NCI-H69 (cell line): Measurements from ENCODE around the gene ARVCF.

Experiments
- DNase-seq: peaks from one replicate; lab custom pipeline; 2025; lab: John Stamatoyannopoulos, UW

Gene ARVCF, protein sequence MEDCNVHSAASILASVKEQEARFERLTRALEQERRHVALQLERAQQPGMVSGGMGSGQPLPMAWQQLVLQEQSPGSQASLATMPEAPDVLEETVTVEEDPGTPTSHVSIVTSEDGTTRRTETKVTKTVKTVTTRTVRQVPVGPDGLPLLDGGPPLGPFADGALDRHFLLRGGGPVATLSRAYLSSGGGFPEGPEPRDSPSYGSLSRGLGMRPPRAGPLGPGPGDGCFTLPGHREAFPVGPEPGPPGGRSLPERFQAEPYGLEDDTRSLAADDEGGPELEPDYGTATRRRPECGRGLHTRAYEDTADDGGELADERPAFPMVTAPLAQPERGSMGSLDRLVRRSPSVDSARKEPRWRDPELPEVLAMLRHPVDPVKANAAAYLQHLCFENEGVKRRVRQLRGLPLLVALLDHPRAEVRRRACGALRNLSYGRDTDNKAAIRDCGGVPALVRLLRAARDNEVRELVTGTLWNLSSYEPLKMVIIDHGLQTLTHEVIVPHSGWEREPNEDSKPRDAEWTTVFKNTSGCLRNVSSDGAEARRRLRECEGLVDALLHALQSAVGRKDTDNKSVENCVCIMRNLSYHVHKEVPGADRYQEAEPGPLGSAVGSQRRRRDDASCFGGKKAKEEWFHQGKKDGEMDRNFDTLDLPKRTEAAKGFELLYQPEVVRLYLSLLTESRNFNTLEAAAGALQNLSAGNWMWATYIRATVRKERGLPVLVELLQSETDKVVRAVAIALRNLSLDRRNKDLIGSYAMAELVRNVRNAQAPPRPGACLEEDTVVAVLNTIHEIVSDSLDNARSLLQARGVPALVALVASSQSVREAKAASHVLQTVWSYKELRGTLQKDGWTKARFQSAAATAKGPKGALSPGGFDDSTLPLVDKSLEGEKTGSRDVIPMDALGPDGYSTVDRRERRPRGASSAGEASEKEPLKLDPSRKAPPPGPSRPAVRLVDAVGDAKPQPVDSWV

DNA sequence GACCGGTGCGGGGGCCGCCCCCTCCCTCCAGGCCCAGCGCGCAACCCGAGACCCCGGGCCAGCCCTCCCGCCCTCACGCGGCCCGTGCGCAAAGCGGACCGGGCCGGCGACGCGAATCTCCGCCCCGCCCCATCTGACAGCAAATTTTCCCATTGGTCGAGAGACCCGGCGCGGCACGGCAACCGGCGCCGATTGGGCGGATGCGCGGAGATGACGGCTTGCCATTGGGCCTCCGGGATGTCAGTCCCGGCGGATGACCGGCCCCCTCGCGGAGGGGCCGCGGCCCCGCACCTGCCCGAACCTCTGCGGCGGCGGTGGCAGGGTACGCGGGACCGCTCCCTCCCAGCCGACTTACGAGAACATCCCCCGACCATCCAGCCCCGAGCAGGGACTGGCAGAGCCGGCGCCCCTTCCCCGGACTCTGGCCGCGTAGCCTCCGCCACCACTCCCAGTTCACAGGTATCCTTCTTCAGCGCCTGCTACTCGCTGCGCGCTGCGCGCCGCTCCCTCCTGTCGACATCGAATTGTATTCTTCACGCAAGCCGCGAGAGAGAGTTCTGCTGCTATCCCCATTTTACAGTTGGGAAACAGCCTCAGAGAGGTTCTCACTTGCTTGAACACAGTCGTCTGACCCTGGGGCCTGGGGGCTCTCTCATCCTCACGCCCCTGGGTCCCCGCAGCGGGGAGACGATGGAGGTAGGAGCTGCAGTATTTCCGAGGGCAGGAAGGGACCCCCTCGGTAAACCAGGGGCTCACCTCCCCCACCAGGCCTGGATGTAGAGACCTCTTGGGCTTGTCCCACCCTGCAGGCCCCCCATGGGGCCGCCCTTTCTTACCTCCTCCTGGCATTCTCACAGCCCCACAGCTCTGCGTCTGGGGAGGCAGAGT lies at the start of gene ARVCF:
TSS of gene ARVCF (minus strand) at position 90 of the 888 bp plus-strand sequence. CDS start 26,029 bp downstream, outside the sequence.
- DNase-seq = peak; percentile 95

DNA sequence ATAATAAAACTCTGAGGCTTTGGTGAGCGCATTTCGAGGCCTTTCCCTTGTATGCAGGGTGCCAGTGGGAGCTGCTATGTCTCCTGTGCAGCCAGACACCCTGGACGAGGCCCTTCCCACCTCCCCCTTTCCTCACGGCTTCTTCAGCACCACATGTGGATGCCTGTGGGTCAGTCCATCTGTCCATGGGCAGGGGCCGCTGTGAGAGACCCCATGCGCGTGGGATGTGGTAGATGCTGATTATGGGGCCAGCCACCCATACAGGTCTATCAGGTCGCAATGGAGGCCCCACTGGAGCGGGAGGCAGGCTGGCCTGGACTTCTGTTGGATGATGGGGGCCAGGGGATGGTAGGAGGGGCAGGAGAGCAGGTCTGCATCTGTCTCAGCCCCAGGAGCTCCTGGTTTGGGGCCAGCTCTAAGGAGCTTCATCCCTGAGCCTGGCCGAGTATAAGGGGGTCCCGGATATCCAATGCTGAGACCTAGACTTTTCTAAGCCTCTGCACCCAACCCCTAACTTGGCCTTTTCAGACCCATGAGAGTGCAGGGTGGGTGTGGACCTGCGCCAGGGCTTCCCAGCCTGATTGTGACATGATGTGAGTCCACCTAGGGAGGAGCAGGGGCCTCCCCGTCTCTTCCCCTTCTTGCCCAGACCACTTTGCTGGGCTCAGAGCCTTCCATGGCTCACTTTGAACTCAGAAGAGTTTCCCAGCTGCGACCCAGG lies 49.4 kb upstream of the ARVCF start:
- DNase-seq = no peak

DNA sequence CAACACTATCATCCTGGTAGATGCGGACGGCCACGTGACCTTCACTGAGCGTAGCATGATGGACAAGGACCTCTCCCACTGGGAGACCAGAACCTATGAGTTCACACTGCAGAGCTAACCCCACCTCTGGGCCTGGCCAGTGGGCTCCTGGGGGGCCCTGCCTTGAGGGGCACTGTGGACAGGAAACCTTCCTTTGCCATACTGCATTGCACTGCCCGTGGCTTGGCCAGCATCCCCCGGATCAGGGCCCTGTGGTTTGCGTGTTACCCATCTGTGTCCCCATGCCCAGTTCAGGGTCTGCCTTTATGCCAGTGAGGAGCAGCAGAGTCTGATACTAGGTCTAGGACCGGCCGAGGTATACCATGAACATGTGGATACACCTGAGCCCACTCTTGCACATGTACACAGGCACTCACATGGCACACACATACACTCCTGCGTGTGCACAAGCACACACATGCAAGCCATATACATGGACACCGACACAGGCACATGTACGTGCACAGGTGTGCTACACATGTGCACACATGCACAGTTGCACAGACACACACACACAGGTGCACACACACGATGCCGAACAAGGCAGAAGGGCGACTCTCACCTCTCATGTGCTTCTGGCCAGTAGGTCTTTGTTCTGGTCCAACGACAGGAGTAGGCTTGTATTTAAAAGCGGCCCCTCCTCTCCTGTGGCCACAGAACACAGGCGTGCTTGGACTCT lies 48.1 kb upstream of the ARVCF start:
- no peak for DNase-seq

DNA sequence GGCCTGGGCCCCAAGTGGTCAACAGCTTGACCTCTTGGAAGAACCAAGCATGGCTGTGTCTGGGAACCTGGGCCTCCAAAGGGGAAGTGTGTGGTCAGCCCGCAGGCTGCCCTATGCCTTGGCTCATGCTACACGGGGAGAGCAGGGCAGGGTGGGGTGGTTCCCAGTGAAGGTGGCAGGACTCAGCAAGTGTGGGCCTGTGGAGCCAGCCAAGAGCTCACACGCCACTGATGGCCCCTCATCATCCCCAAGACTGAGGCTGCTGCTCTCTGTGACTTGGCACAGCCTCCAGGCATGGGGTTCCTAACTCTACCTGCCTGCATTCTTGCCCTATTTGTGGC lies 47.5 kb upstream of the ARVCF start:
- DNase-seq = no peak

DNA sequence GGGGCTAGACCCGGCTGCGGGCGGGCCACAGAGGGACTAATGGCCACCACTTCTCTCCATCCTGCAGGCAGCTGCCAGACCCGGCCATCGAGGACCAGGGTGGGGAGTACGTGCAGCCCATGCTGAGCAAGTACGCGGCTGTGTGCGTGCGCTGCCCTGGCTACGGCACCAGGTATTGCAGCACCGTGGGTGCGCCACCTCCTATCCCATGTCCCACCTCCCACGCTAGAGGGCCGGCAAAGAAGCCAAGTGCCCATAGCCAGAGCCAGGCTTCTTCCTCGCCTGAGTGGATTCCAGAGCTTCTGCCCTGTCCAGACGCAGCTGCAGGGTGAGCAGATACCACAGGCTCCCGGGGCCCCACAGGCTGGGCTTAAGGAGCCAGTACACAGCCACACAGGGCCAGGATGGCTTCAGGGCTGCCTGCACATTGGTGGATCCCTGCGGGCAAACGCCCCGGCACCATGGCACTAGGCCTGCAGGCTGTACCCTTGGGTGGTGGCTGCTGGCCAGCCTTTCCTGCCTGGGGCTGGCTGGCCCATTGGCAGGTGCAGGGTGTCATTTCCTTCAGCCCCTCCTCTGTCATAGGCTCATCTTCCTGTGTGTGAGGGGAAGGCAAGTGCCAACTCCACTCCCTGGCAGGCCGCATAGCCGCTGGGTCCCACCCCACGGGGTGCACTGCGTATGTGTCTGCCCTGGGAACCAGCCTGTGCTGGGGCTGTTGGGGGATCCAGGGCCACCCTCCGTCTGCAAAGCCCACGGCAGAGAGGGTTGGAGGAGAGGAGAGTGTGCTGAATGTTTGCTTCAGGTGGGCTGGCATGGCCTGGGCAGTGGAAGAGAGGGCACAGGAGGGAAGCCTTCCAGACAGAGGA lies 46.9 kb upstream of the ARVCF start:
- DNase-seq = no peak

DNA sequence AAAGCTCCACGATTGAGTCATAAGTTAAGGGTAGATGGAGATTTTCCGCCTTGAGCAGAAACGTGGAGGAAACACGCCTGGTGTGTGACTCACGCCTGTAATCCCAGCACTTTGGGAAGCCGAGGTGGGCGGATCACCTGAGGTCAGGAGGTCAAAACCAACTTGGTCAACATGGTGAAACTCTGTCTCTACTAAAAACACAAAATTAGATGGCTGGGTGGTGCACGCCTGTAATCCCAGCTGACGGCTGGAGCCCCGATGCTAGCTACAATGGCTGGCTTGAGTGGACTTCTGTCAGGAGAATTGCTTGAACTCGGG lies 46.1 kb upstream of the ARVCF start:
- no peak for DNase-seq

DNA sequence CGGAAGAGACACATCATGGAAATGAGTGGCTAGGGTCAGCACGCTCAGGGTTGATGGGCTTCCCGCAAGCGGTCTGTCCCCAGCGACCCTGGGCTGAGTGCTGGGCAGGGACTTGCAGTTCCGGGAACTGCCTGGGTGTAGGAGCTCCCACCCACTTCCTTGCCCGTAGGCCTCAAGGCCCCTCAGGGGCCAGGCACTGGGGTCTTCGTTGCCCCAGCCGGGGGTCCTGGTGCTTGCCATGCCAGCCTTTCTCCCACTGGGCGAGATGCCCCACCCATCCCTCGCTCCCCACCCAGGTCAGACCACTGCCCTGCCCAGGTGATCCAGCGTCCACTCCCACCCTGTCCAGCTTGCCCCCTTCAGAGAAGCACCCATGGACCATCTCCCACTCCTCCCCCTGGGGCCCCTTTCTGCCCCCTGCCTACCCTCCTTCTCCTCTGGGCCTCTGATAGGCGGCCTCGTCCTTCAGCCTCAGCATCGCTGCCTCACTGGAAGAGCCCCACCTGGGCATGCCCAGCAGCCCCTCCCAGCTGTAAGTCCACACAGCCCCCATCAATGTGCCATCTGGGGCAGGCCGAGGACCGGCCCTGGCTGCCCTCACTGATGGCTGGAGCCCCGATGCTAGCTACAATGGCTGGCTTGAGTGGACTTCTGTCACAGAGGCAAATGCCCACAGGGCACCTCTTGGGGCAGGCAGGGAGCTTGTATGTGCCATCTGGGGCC lies 45.6 kb upstream of the ARVCF start:
- DNase-seq = no peak

DNA sequence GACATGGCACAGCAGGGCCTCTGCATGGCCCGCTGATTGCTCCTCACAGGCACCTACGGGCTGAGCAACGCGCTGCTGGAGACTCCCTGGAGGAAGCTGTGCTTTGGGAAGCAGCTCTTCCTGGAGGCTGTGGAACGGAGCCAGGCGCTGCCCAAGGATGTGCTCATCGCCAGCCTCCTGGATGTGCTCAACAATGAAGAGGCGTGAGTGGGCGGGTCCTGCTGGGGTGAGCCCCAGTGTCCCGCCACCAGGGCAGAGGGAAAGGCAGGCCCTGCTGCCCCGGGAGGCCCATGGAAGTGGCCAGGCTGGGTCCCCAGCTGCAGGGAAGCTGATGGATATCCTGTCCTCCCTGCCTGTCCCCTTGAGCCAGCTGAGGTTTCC lies 44.8 kb upstream of the ARVCF start:
- DNase-seq = peak; percentile 76

DNA sequence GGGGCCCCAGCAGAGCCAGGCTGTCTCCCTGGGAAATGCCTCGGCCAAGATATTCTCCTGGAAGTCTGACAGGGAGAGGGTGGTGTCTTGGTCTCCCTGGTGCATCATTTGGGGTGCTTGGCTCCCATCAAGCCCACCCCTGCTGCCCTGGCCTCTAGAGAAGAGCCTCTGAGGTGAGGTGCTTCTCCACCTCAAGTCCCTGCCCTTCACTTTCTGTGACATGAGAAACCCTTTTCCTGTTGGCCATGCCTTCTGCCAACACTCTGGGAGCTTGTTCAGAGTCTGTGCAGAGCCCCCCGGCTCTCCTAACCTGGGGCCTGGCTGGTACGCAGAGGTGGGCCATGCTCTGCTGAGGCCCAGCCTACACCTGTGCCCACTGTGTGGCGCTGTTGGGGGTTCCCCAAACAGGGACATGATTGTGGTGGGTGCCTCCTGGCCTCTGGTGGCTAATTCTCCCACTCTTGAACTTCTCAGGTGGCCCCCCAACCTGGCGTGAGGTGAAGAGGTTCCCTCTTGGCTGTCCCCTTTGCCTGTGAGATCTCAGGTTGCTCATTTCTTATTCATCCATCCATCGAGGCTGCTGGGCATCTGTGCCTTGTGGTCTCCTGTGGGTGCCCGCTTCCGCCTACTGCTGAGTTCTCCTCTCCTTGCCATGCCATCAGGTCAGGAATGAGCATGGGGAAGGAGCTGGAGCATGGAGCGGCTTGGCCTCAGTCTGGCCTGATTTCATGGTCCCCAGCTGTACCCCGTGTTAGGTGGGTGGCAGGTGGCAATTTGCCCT lies 44.3 kb upstream of the ARVCF start:
- no peak for DNase-seq

DNA sequence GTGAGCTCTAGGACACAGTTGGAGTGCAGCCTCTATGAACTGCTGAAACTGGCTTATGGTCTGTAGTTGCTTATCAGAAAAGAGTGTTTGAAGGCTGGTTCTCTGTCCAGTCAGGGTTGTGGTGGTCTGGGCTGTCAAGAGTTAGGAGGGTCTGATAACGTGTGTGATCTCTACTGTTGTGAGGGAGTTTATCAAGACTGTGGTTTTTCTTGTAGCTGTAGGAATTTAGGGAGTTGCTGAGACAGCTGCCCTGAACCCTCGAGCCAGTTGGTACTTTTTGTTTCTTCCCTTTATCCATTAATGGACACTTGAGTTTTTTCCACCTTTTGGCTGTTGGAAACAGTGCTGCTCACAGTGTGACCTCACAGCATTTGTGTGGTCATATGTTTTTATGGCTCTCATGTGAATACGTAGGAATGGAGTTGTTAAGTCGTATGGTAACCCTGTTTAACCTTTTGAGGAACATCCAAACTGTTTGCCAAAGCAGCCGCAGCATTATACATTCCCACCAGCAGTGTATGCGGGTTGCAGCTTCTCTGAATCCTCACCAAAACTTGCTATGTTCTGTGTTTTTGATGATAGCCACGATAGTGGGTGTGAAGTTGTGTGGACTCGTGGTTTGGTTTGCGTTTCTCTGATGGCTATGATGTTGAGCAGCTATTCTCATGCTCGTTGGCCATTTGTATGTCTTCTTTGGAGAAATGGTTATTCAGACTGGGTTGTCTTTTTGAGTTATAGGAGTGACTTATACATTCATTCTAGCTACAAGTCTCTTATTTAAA lies 42.6 kb upstream of the ARVCF start:
- no peak for DNase-seq

DNA sequence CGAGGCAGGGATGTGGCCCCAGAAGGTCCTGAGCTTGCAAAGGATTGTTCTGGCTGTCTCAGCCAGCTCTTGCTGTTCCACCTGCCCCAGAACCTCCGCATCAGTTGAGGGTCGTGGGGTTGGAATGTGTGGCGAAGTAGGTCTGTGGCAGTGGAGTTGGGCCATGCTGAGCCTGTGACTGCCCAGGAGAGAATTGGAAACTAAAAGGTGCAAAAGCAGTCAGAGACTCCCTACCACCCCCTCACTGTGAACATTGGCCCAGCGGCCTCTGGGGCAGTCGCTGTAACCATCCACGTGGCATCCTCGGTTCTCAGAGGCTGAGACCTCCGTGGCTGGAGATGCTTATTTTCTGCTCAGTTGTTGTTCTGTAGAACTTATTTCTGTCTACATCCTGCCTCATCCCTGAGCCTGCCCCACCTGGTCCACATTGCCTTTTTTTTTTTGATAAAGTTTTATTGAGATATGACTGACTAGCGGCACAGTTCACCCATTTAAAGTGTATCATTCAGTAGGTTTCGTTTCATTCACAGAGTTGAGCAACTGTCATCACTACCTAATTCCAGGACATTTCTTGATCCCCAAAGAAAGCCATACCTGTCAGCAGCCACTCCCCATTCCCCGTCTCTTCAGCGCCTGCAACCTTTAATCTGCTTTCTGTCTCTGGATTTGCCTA lies 41.1 kb upstream of the ARVCF start:
- no peak for DNase-seq

DNA sequence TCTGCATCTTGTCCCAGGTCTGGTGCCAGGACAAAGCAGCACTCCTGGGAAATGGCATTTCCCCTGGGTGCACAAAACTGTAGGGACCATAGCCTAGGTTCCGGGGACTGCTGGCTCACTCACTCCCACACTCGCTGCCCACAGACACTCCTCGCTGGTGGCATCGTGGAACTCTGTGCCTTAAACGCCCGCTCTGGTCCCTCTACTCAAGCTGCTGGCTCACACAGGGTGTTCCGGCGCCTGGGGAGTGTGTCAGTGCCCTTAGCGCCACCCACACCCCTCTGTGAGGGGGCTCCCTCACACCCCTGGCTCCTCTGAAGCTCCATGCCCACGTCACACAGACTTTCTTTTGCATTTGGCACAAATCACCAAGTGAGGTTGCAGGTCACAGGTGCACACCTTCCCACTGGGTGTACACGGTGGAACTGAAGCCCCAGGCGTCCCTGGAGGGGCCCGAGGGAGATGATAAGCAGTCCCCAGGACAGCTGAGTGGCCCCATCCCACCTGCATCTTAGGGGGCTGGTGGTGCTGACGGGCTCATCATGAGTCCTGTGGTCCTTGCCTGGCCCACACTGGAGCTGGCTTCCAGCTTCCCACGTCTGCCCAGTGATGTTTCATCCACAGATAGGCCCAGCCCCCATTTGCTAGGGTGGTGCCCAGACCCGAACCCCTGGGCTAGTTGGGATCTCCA lies 40.2 kb upstream of the ARVCF start:
- DNase-seq = no peak

DNA sequence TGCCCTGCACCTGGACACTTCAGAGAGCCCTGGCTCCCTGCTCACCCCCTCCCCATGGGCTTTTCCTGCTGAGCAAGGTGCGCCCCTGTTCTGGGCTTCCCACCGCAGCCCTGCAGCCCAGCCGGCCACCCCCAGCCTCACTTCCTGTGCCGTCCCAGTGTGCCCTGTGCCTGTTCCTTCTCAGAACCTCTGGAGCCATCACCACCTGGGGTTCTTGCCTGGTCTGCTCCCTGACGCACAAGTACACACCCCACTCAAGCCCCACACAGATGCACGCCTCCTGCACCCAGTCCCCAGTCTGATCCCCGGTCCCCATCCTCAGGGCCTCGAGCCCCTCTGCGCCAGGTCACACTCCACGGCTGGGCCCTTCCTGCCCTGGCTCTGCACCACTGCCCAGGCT lies 39.5 kb upstream of the ARVCF start:
- DNase-seq = no peak

DNA sequence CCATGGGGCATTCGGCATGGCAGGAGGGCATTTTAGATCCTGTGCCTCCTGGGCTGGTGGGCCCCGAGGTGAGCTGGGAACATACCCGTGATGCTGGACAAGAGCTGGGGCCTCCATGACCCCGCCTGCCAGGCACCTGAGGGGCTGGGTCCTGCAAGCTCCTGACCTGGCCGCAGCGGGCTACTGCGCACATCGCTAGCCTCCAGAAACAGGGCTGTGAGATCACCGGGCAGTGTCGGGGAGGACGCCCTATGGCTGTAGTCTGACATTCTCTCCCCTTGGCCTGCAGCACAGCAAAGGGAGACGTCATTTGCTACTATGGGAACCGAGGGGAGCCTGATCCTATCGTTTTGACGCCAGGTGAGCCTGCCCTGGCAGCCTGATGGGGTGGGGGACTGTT lies 39.0 kb upstream of the ARVCF start:
- DNase-seq = no peak

DNA sequence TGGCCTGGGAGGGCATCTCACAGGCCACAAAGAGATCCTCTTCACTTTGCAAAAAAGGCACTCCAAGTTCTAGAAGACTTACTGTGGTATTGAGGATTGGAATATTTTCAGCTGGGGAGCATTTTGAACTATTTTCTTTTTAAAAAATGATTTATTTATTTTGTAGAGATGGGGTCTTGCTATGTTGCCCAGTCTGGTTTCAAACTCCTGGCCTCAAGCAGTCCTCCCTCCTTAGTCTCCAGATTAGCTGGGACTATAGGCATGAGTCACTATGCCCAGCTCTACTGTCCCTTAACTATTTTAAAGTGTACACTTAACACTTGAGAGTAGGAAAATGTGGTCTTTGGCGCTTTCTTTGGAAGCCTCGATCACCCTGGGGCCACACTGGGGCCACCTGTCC lies 38.5 kb upstream of the ARVCF start:
- no peak for DNase-seq

DNA sequence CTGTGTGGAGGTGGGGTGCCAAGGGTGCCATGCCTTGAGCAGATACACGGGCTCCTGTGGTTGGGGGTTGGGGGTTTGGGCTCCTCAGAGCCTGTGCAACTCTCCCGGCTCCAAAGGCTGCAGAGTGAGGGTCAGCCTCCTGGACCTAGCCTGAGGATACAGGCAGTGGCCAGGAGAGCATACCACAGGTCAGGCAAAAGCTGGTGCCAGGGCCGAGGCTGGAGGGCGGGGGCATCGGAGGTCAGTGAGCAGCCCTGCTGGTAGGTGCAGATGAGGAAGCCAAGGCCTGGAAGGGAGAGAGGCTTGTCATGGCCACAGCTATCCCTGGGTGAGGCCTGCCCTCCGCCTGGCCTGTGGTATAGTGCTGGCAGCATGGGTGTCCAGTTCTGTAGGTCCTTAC lies 37.9 kb upstream of the ARVCF start:
- no peak for DNase-seq

DNA sequence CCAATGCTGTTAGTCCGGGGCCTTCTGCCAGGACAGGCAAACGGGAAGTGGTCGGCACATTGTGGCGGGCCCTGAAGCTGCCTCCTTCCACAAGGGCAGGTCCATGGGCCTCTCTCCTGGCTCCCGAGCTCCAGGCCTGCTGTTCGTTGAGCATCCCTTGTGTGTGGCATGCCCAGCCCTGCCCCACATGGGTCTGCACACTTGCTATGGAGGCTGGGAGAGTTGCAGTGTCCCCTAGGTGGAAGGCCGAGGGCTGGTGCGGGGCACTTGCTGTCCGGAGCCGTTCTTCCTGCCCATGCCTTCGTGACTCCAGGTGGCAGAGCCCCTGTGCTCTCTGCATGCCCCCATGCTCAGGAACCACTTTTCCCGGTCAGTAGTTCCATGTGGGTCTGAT lies 37.4 kb upstream of the ARVCF start:
- no peak for DNase-seq
